HepG2 (cell line): ENCODE results near the gene TRIM74. TPM values are rescaled to one million over a fixed set of nuclear protein-coding genes. Genes with fewer than 3 reads are reported as not detected.

Experiments used
- CENPT ChIP-seq: sonication (generic); formaldehyde crosslinking; IDR thresholded peaks from 2 replicates; pipeline ENCODE4 v1.8.0; 2022; ENCODE audit warnings: low read depth, mild to moderate bottlenecking, moderate library complexity, missing genetic modification reagents
- FOSL2 ChIP-seq: sonication (generic); formaldehyde crosslinking; IDR thresholded peaks from 2 replicates; pipeline ENCODE4 v1.4.0; 2020; ENCODE audit warnings: missing genetic modification reagents
- GMEB2 ChIP-seq: IDR thresholded peaks from 2 replicates; pipeline ENCODE4 v1.6.1; 2016; ENCODE audit warnings: missing biosample characterization, missing genetic modification reagents, low read depth
- HMG20B ChIP-seq: conservative IDR thresholded peaks from 2 replicates; pipeline ENCODE4 v1.6.1; 2016; ENCODE audit warnings: missing genetic modification reagents, missing compliant biosample characterization
- HMGXB4 ChIP-seq, 2 experiments: sonication (generic) in 1 of 2; formaldehyde crosslinking in 1 of 2; IDR thresholded peaks; 2 replicates each; pipeline versions ENCODE4 v1.4.0 to v1.6.1; 2018 to 2020; ENCODE audit warnings: missing genetic modification reagents in 2 of 2, borderline replicate concordance in 1 of 2, low read depth in 1 of 2, mild to moderate bottlenecking in 1 of 2, missing biosample characterization in 1 of 2
- HNRNPUL1 ChIP-seq: fragments of 200-400 bp; formaldehyde crosslinking; IDR thresholded peaks from 2 replicates; pipeline ENCODE4 v1.6.1; 2017; ENCODE audit warnings: low read depth, mild to moderate bottlenecking, low read length, moderate library complexity
- MLLT10 ChIP-seq: sonication (generic); formaldehyde crosslinking; IDR thresholded peaks from 2 replicates; pipeline ENCODE4 v1.4.0; 2020; ENCODE audit warnings: missing genetic modification reagents
- PHB2 ChIP-seq: fragments of 450-650 bp; IDR thresholded peaks from 2 replicates; pipeline ENCODE4 v1.6.1; 2018; ENCODE audit not compliant: partially characterized antibody
- ZBTB49 ChIP-seq: sonication (generic); formaldehyde crosslinking; IDR thresholded peaks from 2 replicates; pipeline ENCODE4 v1.4.0; 2020; ENCODE audit warnings: missing genetic modification reagents, borderline replicate concordance
- ZGPAT ChIP-seq: IDR thresholded peaks from 2 replicates; pipeline ENCODE4 v1.6.1; 2016; ENCODE audit warnings: mild to moderate bottlenecking
- ZHX2 ChIP-seq, 2 experiments: sonication (generic) in 1 of 2; formaldehyde crosslinking in 1 of 2; IDR thresholded peaks; 2 replicates each; pipeline versions ENCODE4 v1.6.1 to v1.9.0; 2014 to 2022; ENCODE audit warnings: antibody characterized with exemption in 1 of 2, borderline replicate concordance in 1 of 2, inconsistent platforms in 1 of 2, low read depth in 1 of 2, missing genetic modification reagents in 1 of 2
- ZMAT3 ChIP-seq: sonication (generic); formaldehyde crosslinking; conservative IDR thresholded peaks from 2 replicates; pipeline ENCODE4 v1.7.0; 2021; ENCODE audit warnings: missing genetic modification reagents
- ZNF577 ChIP-seq: sonication (generic); formaldehyde crosslinking; IDR thresholded peaks from 2 replicates; pipeline ENCODE4 v1.4.0; 2020; ENCODE audit warnings: mild to moderate bottlenecking, low read depth, missing genetic modification reagents, borderline replicate concordance
- polyA plus RNA-seq, 8 experiments: library from polyadenylated mRNA; depleted of rRNA in 3 of 8; stranded (reverse) in 7 of 8; unstranded in 1 of 8; fragments of >200 nt; fragmentation: Illumina TruSeq in 4 of 8; extraction: Trizol in 4 of 8; gene quantifications; 2 replicates each; pipeline versions ENCODE4 v1.2.1 to v1.2.3, GENCODE V29; 2011 to 2016; ENCODE audit warnings: low read depth in 4 of 8, missing spikeins in 1 of 8, mixed read lengths in 1 of 8; ENCODE audit not compliant: insufficient read depth in 1 of 8
- total RNA-seq, 5 experiments: library from RNA; depleted of rRNA; stranded (reverse); fragments of >200 nt; fragmentation: Illumina TruSeq; extraction: Trizol; gene quantifications; 2 replicates each; pipeline ENCODE4 v1.2.3, GENCODE V29; 2016; ENCODE audit warnings: low read depth in 1 of 5

TRIM74 gene
- total and polyA plus RNA-seq, 2 of the 13 experiments (the other 11 are each of a cell fraction or from before 2014, with no cell fraction given): 0.51 to 1.4 TPM

GRCh38 chr7:72924733-72925545 is 44.3 kb downstream of the TRIM74 start, which contains the start of gene POM121 (continued):
- TF ChIP-seq ZHX2 (IDR thresholded peaks at IDR 0.05; ENCODE audit: low read depth) (peak; percentile 96), ZHX2 (CRISPR knock-in tag; IDR thresholded peaks at IDR 0.05; ENCODE audit: borderline replicate concordance) (no peak), HMGXB4 (CRISPR knock-in tag; IDR thresholded peaks at IDR 0.05; ENCODE audit: borderline replicate concordance in 1 of 2, low read depth in 1 of 2) (peak; percentile 32 to 58; a peak in 2 of 4 replicates), ZMAT3 (CRISPR knock-in tag) (no peak), GMEB2 (CRISPR knock-in tag) (peak; percentile 77), ZBTB49 (CRISPR knock-in tag) (no peak), CENPT (CRISPR knock-in tag) (no peak), MLLT10 (CRISPR knock-in tag) (no peak), ZGPAT (peak; percentile 64), PHB2 (no peak), ZNF577 (CRISPR knock-in tag) (no peak), HNRNPUL1 (no peak), HMG20B (CRISPR knock-in tag) (0 out of 2 replicates have a peak, but pooled peaks have one; percentile 25), FOSL2 (CRISPR knock-in tag) (0 out of 2 replicates have a peak, but pooled peaks have one; percentile 28)
